ENCODE data around the gene EIF4EBP3.

EIF4EBP3 gene

DNA sequence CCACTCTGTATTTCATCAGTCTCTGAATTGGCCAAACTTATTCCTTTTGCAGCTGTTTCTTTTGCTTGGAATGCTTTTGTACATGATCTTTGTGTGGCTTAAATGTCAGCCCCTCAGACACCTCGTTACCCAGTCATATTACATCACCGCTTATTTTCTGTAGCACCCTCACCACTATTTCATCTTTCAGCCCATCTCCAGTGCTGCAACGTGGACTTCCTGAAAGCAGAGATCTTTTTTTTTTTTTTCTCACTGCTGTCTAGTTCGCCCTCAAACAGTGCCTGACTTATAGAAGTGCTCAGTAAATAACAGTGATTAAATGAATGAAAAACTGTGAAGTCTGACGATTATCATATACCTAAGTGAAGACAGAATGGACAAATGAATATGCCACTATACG is 9.0 kb downstream of the EIF4EBP3 start:
- peak overlapping the region; percentile 74 for H3K27ac ChIP-seq
- TF ChIP-seq CTCF (IDR thresholded peaks at IDR 0.05): no peak
- no peak for TF ChIP-seq ZFX (IDR thresholded peaks at IDR 0.05; ENCODE audit: borderline replicate concordance)

DNA sequence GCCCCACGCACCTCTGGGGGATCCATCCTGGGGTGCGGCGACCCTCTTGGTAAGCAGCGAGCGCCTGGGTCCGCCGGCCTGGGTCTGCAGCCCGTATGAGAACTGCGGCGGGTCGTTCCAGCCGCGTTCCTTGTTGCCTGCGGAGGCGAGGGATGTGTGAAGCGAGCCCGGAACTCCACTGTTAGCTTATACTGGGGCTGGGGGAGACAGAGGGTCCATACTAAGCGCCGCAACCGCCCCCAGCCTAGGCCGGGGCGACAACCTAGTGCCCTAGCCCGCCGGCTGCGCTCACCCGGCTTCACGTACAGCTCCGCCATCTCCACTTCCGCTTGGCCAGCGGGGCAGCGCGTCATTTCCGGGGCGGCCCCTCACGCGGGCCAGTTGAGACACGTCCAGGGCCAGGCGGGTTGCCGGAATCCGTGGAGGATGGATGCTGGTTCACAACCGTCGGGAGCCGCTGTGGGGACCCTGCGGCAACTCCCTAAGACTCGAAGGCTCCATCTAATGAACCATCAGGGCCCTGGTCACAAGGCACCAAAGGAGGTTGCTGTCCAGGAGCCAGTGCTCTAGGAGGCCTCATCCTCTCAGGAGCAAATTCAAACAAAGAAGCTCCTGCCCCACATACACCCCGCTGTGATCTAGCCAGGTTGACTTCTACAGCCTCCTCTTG is 9.8 kb downstream of the EIF4EBP3 start, which contains the start of gene SRA1:
SRA1 (minus strand) TSS at position 338 of the 670 bp plus-strand sequence; CDS start at position 317, 21 bp downstream.
- H3K27ac ChIP-seq: peak within 1 kb of the TSS; percentile 74
- TF ChIP-seq CTCF (IDR thresholded peaks at IDR 0.05): no peak
- TF ChIP-seq ZFX (IDR thresholded peaks at IDR 0.05; ENCODE audit: borderline replicate concordance): no peak

DNA sequence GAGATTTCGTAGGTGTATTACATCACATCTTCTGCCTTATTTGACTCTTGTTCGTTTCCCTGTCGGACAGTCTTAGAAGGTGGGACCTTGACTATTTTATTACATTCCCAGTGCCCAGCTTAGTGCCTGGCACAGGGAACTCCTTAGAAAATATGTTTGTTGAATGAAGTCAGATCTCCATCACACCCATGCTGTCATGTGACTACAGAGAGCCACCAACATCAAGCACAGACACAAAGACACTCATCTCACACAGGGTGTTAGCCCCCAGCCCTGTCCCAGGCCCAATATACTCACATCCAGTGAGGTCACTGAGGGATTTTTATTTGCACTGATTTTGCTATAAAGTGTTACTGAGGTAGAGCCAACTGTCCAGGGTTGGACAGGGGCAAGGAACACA is 10.5 kb downstream of the EIF4EBP3 start:
- H3K27ac ChIP-seq: peak overlapping the region; percentile 74
- no peak for TF ChIP-seq CTCF (IDR thresholded peaks at IDR 0.05)
- no peak for TF ChIP-seq ZFX (IDR thresholded peaks at IDR 0.05; ENCODE audit: borderline replicate concordance)

GRCh38 chr5:140558542-140558941 is 11.1 kb downstream of the EIF4EBP3 start:
- peak overlapping the region; percentile 74; the same call in 1 of the 2 replicates for H3K27ac ChIP-seq
- TF ChIP-seq ZFX (IDR thresholded peaks at IDR 0.05; ENCODE audit: borderline replicate concordance) (no peak), CTCF (IDR thresholded peaks at IDR 0.05) (no peak)

DNA sequence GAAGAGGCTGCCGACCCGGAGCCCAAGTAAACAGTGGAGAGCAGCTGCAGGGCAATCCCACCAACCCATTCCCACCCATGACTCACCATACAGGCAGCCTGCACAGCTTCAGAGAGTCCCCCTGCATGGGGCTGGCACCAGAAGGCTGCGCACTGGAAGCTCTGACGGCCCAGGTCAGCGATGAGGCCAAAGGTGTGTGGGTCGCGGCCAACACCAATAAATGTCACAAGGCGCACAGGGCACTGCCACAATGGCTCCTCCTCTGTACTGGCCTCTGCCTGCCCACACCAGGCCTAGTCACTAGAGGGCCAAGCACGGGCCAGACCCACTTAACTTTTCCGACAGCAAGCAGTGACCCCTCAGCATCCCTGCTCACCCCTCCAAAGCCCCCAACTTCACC is 12.8 kb downstream of the EIF4EBP3 start:
- TF ChIP-seq CTCF (IDR thresholded peaks at IDR 0.05): no peak
- no peak for TF ChIP-seq ZFX (IDR thresholded peaks at IDR 0.05; ENCODE audit: borderline replicate concordance)
- H3K27ac ChIP-seq: no peak overlapping the region

DNA sequence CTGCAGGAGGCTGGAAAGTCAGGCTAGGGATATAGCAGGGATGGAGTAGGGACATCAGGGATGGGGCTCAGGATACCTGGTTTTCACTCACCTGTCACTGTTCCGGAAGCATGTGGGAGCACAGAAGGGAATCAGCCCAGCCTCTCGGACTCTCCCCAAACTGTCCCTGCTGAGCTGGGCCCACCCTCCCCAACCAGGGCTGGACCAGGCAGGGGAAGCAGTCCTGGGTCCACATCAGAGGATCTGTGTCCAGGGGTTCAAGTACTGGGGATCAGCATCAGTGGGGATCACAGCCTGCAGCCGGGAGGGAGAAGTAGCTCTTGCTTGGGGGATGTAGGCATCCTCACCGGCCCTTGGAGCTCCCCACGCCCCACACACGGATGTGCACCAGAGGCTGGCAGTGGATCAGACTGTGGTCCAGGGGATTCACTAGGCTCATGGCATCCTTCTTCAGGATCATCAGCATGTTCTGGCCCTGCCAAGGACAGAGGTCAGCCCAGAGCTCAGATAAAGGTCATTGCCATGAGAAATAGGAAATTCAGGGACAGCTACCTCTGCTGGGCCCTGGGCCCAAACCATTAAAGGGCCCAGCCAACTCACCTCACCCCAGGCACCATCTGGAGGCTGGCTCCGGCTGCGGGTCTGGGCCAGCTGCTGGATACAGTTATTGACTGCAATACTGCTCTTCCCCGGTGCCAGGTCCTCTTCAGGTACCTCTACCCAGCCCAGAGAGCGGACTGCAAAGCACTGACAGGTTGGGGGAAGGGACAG is 14.5 kb downstream of the EIF4EBP3 start:
- H3K27ac ChIP-seq: no peak overlapping the region
- TF ChIP-seq ZFX (IDR thresholded peaks at IDR 0.05; ENCODE audit: borderline replicate concordance) (no peak), CTCF (IDR thresholded peaks at IDR 0.05) (no peak)

DNA sequence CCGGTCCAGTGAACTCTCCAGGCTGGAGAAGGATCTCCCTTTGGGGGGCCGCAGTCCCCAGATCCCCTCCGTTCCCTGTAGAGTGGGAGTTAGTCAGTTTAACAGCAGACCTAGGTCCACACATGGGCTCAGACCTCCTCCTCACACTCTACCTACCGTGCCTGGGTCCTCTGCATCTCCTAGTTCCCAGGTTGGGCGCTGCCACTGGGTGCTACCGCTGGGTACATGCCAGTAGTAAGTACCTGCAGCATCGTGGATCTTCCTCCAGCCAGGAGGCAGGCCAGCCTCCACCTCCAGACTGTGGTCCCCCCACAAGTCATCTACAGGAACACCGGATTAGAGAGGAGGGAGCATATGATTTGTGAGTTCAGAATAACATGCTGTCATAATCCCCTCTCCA is 16.1 kb downstream of the EIF4EBP3 start:
- peak overlapping the region; percentile 89 for H3K27ac ChIP-seq
- TF ChIP-seq CTCF (IDR thresholded peaks at IDR 0.05) (no peak), ZFX (IDR thresholded peaks at IDR 0.05; ENCODE audit: borderline replicate concordance) (no peak)
